ENCODE measurements around the gene HIVEP3.

HIVEP3 gene

GRCh38 chr1:41852091-41852490, 66.6 kb downstream of the HIVEP3 start:
- no peak for TF ChIP-seq SIN3A (IDR thresholded peaks at IDR 0.05; ENCODE audit: borderline replicate concordance, insufficient read depth, low read length)
- TF ChIP-seq POLR2AphosphoS5 (IDR thresholded peaks at IDR 0.05; ENCODE audit: low read depth, low read length), result no peak
- no peak for TF ChIP-seq TAF1 (IDR thresholded peaks at IDR 0.05; ENCODE audit: borderline replicate concordance, insufficient read depth, low read length)
- TF ChIP-seq REST (IDR thresholded peaks at IDR 0.05; ENCODE audit: insufficient read depth in 1 of 2, low read depth in 2 of 2, low read length in 2 of 2), result no peak

GRCh38 chr1:41851589-41851988, 67.1 kb downstream of the HIVEP3 start:
- TF ChIP-seq SIN3A (IDR thresholded peaks at IDR 0.05; ENCODE audit: borderline replicate concordance, insufficient read depth, low read length), result no peak
- no peak for TF ChIP-seq FOXP2 (optimal IDR thresholded peaks at IDR 0.05; ENCODE audit: borderline replicate concordance, extremely low read depth, extremely low read length, insufficient read depth)

GRCh38 chr1:41850029-41850428, 68.7 kb downstream of the HIVEP3 start:
- TF ChIP-seq FOXP2 (optimal IDR thresholded peaks at IDR 0.05; ENCODE audit: borderline replicate concordance, extremely low read depth, extremely low read length, insufficient read depth), result no peak
- TF ChIP-seq TAF1 (IDR thresholded peaks at IDR 0.05; ENCODE audit: borderline replicate concordance, insufficient read depth, low read length), result no peak
- TF ChIP-seq REST (IDR thresholded peaks at IDR 0.05; ENCODE audit: insufficient read depth in 1 of 2, low read depth in 2 of 2, low read length in 2 of 2), result no peak
- no peak for TF ChIP-seq SIN3A (IDR thresholded peaks at IDR 0.05; ENCODE audit: borderline replicate concordance, insufficient read depth, low read length)
- no peak for TF ChIP-seq POLR2AphosphoS5 (IDR thresholded peaks at IDR 0.05; ENCODE audit: low read depth, low read length)

- no peak for TF ChIP-seq TAF1 (IDR thresholded peaks at IDR 0.05; ENCODE audit: borderline replicate concordance, insufficient read depth, low read length)
- TF ChIP-seq FOXP2 (optimal IDR thresholded peaks at IDR 0.05; ENCODE audit: borderline replicate concordance, extremely low read depth, extremely low read length, insufficient read depth), result no peak
- TF ChIP-seq SIN3A (IDR thresholded peaks at IDR 0.05; ENCODE audit: borderline replicate concordance, insufficient read depth, low read length), result no peak
- TF ChIP-seq POLR2AphosphoS5 (IDR thresholded peaks at IDR 0.05; ENCODE audit: low read depth, low read length), result no peak
- TF ChIP-seq REST (IDR thresholded peaks at IDR 0.05; ENCODE audit: insufficient read depth in 1 of 2, low read depth in 2 of 2, low read length in 2 of 2), result no peak
Measured at GRCh38 chr1:41849211-41849759, 69.4 kb downstream of the HIVEP3 start.

- no peak for TF ChIP-seq TAF1 (IDR thresholded peaks at IDR 0.05; ENCODE audit: borderline replicate concordance, insufficient read depth, low read length)
- TF ChIP-seq POLR2AphosphoS5 (IDR thresholded peaks at IDR 0.05; ENCODE audit: low read depth, low read length), result no peak
- no peak for TF ChIP-seq REST (IDR thresholded peaks at IDR 0.05; ENCODE audit: insufficient read depth in 1 of 2, low read depth in 2 of 2, low read length in 2 of 2)
- no peak for TF ChIP-seq FOXP2 (optimal IDR thresholded peaks at IDR 0.05; ENCODE audit: borderline replicate concordance, extremely low read depth, extremely low read length, insufficient read depth)
- TF ChIP-seq SIN3A (IDR thresholded peaks at IDR 0.05; ENCODE audit: borderline replicate concordance, insufficient read depth, low read length), result no peak
Measured at GRCh38 chr1:41848216-41848952, 70.3 kb downstream of the HIVEP3 start.
